ENCODE measurements around the gene ZNG1B. TPM values are rescaled to one million over a fixed set of nuclear protein-coding genes. Genes with fewer than 3 reads are reported as not detected.
"Not testable (repeated sequence)": the region's sequence is repeated elsewhere in the genome, so short reads cannot be mapped to it uniquely, and the experiment has no call there.

ZNG1B gene
- total RNA-seq, 4 donors from 2014 or later, result 18.2 to 41.3 (median 31.8) TPM

- DNase-seq, H3K36me3 ChIP-seq: not testable (repeated sequence)
Measured at GRCh38 chr2:113465770-113466169, 28.3 kb downstream of the ZNG1B start.

GRCh38 chr2:113476688-113477368, 39.3 kb downstream of the ZNG1B start:
- H3K27ac ChIP-seq, H3K9me3 ChIP-seq, H3K4me3 ChIP-seq, H3K27me3 ChIP-seq, DNase-seq, H3K4me1 ChIP-seq, H3K36me3 ChIP-seq: not testable (repeated sequence)

More at GRCh38 chr2:113465770-113466169, 28.3 kb downstream of the ZNG1B start:
- not testable (repeated sequence) for H3K4me3 ChIP-seq, H3K27me3 ChIP-seq, H3K27ac ChIP-seq, H3K4me1 ChIP-seq, H3K9me3 ChIP-seq

GRCh38 chr2:113496527-113496926, 59.0 kb downstream of the ZNG1B start:
- not testable (repeated sequence) for DNase-seq, H3K4me3 ChIP-seq, H3K27ac ChIP-seq, H3K36me3 ChIP-seq, H3K9me3 ChIP-seq, H3K4me1 ChIP-seq
- peaks cover 0 to 13% of the 10 kb centered on the region in 2 donors for H3K27me3 ChIP-seq

DNA sequence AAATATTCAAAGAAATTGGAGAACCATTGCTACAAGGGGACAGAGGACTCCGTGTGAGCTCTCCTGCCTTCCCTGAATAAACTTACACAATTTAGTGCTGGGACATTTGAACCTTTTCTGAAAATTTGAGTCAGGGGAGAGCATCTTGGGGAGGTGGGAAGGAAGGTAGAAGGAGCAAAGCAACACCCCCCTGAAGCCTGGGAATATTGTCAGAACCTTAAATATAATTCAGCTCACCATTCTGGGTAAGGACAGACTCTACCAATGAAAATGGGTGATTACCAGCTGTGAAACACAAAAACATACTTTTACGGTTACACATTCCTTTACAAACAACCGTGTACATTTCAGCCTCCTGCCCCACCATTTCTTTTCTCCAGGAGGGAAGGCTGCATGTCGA, 60.9 kb downstream of the ZNG1B start, which contains the start of gene FOXD4L1:
FOXD4L1 (plus strand) TSS at position 301 of the 400 bp plus-strand sequence. CDS start 592 bp downstream, outside the sequence.
- H3K36me3 ChIP-seq, DNase-seq, H3K4me3 ChIP-seq, H3K27ac ChIP-seq, H3K9me3 ChIP-seq: not testable (repeated sequence)
- H3K4me1 ChIP-seq, result peaks cover 0 to 14% (median 0%) of the 10 kb centered on the region in 4 donors
- H3K27me3 ChIP-seq, result peaks cover 0 to 28% of the 10 kb centered on the region in 2 donors

DNA sequence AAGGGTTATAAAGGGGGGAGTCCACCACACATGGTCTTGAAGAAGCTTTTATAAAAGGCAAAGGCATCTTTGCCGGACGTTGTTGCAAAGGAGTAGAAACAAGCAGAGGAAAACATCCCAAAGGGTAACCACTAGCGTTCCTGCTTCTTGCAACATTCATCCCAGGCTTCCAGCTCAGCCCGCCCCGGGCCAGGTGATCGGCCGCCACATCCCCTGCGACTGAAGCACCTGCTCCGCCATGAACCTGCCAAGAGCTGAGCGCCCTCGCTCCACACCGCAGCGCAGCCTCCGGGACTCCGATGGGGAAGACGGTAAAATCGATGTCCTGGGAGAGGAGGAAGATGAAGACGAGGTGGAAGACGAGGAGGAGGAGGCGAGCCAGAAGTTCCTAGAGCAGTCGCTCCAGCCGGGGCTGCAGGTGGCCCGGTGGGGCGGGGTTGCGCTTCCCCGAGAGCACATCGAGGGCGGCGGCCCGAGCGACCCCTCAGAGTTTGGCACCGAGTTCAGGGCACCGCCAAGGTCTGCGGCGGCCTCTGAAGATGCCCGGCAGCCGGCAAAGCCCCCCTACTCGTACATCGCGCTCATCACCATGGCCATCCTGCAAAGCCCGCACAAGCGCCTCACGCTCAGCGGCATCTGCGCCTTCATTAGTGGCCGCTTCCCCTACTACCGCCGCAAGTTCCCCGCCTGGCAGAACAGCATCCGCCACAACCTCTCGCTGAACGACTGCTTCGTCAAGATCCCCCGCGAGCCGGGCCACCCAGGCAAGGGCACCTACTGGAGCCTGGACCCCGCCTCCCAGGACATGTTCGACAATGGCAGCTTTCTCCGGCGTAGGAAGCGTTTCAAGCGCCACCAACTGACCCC, 61.8 kb downstream of the ZNG1B start:
- Histone ChIP-seq H3K27me3 (peaks cover 0 to 35% of the 10 kb centered on the region in 2 donors), H3K4me1 (peaks cover 0 to 20% (median 0%) of the 10 kb centered on the region in 4 donors)
- H3K9me3 ChIP-seq, H3K27ac ChIP-seq, H3K4me3 ChIP-seq, H3K36me3 ChIP-seq, DNase-seq: not testable (repeated sequence)

DNA sequence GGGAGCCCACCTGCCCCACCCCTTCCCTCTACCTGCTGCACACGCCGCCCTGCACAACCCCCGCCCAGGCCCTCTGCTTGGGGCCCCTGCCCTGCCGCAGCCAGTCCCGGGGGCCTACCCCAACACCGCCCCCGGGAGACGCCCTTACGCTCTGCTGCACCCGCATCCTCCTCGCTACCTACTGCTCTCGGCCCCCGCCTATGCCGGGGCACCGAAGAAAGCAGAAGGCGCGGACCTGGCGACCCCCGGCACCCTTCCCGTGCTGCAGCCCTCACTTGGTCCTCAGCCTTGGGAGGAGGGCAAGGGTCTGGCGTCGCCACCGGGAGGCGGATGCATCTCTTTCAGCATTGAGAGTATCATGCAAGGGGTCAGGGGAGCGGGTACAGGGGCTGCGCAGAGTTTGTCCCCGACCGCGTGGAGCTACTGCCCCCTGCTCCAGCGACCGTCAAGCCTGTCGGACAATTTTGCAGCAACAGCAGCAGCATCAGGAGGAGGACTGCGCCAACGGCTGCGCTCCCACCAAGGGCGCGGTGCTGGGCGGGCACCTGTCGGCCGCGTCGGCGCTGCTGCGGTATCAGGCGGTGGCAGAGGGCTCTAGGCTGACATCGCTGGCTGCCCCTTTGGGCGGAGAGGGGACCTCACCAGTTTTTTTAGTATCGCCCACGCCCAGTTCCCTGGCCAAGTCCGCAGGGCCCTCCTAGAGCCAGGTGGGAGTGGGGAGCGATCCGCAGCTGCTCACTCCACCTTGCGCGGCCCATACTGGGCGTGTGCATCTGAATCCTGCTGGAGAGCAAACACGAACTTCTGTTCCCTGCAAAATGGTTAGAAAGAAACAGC, 62.6 kb downstream of the ZNG1B start:
- not testable (repeated sequence) for H3K36me3 ChIP-seq, DNase-seq, H3K9me3 ChIP-seq, H3K4me3 ChIP-seq, H3K27ac ChIP-seq
- peaks cover 0 to 35% of the 10 kb centered on the region in 2 donors for H3K27me3 ChIP-seq
- peaks cover 0 to 20% (median 0%) of the 10 kb centered on the region in 4 donors for H3K4me1 ChIP-seq

DNA sequence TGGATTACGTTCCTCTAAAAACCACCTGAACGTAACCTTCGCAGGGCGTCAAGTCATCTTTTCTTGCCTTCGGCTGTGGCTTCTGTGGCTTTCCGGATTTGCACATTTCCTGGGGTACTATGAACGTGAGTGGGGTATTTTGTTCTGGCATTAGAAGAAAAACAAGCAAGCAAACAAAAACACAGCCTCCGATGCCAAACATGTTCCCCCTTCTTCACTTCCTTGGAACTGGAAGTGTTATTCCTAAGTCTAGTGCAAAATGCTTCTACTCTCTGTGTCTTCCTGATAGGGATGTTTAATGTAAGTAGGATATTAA, 63.2 kb downstream of the ZNG1B start:
- Histone ChIP-seq H3K27me3 (peaks cover 0 to 35% of the 10 kb centered on the region in 2 donors), H3K4me1 (peaks cover 0 to 20% (median 0%) of the 10 kb centered on the region in 4 donors)
- not testable (repeated sequence) for H3K9me3 ChIP-seq, H3K27ac ChIP-seq, H3K36me3 ChIP-seq, H3K4me3 ChIP-seq
- peak in 1 of 3 donors; percentile 68 for DNase-seq

DNA sequence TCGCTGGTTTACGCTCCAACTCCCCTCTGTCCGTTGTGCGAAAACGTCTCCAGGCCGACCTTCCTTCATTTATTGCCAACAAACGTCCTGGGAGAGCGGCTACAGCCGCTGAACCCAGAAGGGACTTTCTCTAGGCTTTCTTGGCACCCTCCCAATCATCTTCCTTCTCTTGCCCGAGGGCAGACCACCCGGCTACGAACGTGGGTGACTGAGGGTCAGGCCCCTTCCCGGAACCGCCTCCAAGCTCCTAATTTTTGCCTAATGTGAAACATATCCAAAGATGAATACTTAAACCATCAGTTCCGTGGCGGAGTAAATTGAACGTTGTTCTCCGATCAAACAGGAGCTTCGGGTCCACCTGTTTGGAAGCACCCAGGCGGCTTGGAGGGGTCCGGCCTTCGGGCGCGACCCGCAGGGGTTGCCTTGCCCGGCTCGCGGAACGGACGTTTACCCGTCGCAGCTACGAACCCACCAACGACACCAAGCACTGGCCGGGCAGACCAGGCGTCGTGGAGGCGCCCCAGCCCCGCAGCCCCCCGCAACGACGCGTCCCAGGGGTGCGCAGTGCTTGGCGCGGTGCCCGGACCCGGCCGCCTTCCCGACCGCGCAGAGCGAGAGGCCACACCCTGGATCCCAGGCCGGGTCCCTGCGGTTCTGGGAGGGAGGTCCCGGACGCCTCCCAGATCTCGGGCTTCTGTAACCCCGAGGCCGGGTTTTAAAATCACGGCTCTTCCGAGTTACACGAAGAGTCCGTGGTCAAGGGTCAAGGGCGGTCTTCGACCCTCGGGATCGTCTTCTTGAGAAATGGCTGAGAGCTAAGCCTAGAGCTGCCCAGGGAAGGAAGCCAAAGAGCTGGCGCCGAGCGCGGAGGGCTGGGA, 65.0 kb downstream of the ZNG1B start:
- Histone ChIP-seq H3K4me1 (peaks cover 0 to 20% (median 0%) of the 10 kb centered on the region in 4 donors), H3K27me3 (peaks cover 0 to 35% of the 10 kb centered on the region in 2 donors), H3K4me3 (peak overlapping the region in 2 of 4 donors; percentile 52 to 54)
- H3K36me3 ChIP-seq, H3K9me3 ChIP-seq, H3K27ac ChIP-seq: not testable (repeated sequence)
- peak in 1 of 3 donors; percentile 46 for DNase-seq

- peaks cover 0 to 35% of the 10 kb centered on the region in 2 donors for H3K27me3 ChIP-seq
- peak in 2 of 3 donors; percentile 52 to 53 for DNase-seq
Measured at GRCh38 chr2:113503094-113504042, 65.9 kb downstream of the ZNG1B start.

GRCh38 chr2:113504081-113504480, 66.6 kb downstream of the ZNG1B start:
- H3K4me1 ChIP-seq, result peaks cover 0 to 20% (median 0%) of the 10 kb centered on the region in 4 donors
- DNase-seq, result peak in 1 of 3 donors; percentile 43
- not testable (repeated sequence) for H3K36me3 ChIP-seq, H3K27ac ChIP-seq, H3K4me3 ChIP-seq, H3K9me3 ChIP-seq
- peaks cover 0 to 35% of the 10 kb centered on the region in 2 donors for H3K27me3 ChIP-seq

More at GRCh38 chr2:113503094-113504042, 65.9 kb downstream of the ZNG1B start:
- H3K27ac ChIP-seq, H3K36me3 ChIP-seq, H3K9me3 ChIP-seq: not testable (repeated sequence)
- Histone ChIP-seq H3K4me1 (peaks cover 0 to 20% (median 0%) of the 10 kb centered on the region in 4 donors), H3K4me3 (peak overlapping the region in 2 of 4 donors; percentile 52 to 54)

- peaks cover 0 to 14% of the 10 kb centered on the region in 2 donors for H3K27me3 ChIP-seq
- H3K4me3 ChIP-seq, H3K9me3 ChIP-seq, DNase-seq, H3K36me3 ChIP-seq, H3K27ac ChIP-seq: not testable (repeated sequence)
- peaks cover 0 to 14% (median 0%) of the 10 kb centered on the region in 4 donors for H3K4me1 ChIP-seq
Measured at GRCh38 chr2:113507394-113508140, 70.1 kb downstream of the ZNG1B start.

DNA sequence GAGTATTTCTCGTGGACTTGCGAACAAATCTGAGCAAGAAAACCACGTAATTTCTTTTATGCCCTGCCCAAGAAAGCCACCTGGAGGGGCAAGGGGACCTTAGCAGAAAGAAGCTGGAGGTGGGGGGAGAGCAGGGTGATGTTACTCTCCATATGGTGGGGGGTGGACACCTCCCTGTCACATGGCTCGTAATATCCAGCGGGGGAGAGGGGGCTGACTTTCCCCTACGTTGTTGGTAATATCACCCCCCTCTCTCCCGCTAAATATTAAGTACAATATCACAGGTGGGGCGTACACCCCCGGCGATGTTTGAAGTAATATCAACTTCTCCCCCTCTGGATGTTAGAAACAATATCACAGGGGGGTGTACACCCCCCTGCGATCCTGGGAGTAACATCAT, 70.7 kb downstream of the ZNG1B start:
- H3K9me3 ChIP-seq, H3K4me1 ChIP-seq, H3K4me3 ChIP-seq, H3K36me3 ChIP-seq, DNase-seq, H3K27me3 ChIP-seq, H3K27ac ChIP-seq: not testable (repeated sequence)
